IMR-90 (cell line): ENCODE data around the gene TK2. TPM values are rescaled to one million over a fixed set of nuclear protein-coding genes. Genes with fewer than 3 reads are reported as not detected.

ENCODE experiments used
- ATAC-seq: fragments of 200-7000 bp; cut with Tn5 transposase; 2 replicates; pipeline ENCODE4 v1.9.1; 2020; ENCODE audit warnings: low read depth, mild to moderate bottlenecking, moderate library complexity
- BruUV-seq: library from RNA; stranded (reverse); fragments of 400-500 nt; replicated peaks from 2 replicates; lab custom pipeline; 2021; lab: Mats Ljungman, UMichigan
- CTCF ChIA-PET: fragments of 300-600 bp; formaldehyde crosslinking; extraction: SDS; loops from one replicate; lab custom pipeline; 2021; ENCODE audit warnings: antibody characterized with exemption; lab: Yijun Ruan, JAX
- POLR2A ChIA-PET: fragments of 300-600 bp; sonication (Branson Sonifier 250); formaldehyde crosslinking; loops from one replicate; lab custom pipeline; 2022; ENCODE audit warnings: antibody characterized with exemption; ENCODE audit not compliant: unreplicated experiment; lab: Charles Lee
- DNase-seq: peaks from one replicate; pipeline ENCODE4 v3.0.0; 2013
- H2AFZ ChIP-seq: replicated peaks from 2 replicates; pipeline ENCODE3; 2013; ENCODE audit warnings: low read length, mild to moderate bottlenecking; ENCODE audit not compliant: poor library complexity
- H2AK5ac ChIP-seq: 2 replicates; pipeline ENCODE4 v1.6.1; 2013; ENCODE audit warnings: low read depth, low read length, inconsistent platforms
- H2AK9ac ChIP-seq: replicated peaks from 2 replicates; pipeline ENCODE3; 2013; ENCODE audit warnings: mild to moderate bottlenecking, low read depth, low read length, moderate library complexity; ENCODE audit not compliant: poor library complexity
- H2BK120ac ChIP-seq: 2 replicates; pipeline ENCODE4 v1.6.1; 2013; ENCODE audit warnings: low read depth, low read length, inconsistent platforms
- H2BK15ac ChIP-seq: 3 replicates; pipeline ENCODE4 v1.6.1; 2013; ENCODE audit warnings: low read depth, low read length, inconsistent platforms
- H2BK20ac ChIP-seq: 2 replicates; pipeline ENCODE4 v1.6.1; 2013; ENCODE audit warnings: low read depth, mild to moderate bottlenecking, inconsistent platforms, low read length, moderate library complexity
- H2BK5ac ChIP-seq: 2 replicates; pipeline ENCODE4 v1.6.1; 2013; ENCODE audit warnings: mild to moderate bottlenecking, low read depth, low read length, inconsistent platforms; ENCODE audit not compliant: poor library complexity, severe bottlenecking
- H3K14ac ChIP-seq: replicated peaks from 2 replicates; pipeline ENCODE4 v1.6.1; 2013; ENCODE audit warnings: low read depth, low read length, inconsistent platforms
- H3K18ac ChIP-seq: 2 replicates; pipeline ENCODE4 v1.6.1; 2013; ENCODE audit warnings: low read depth, low read length, control low read depth
- H3K23ac ChIP-seq: 2 replicates; pipeline ENCODE4 v1.6.1; 2013; ENCODE audit warnings: low read depth, low read length, inconsistent platforms
- H3K27ac ChIP-seq: 2 replicates; pipeline ENCODE4 v1.5.1; 2013; ENCODE audit warnings: mild to moderate bottlenecking, control low read depth, low read length; ENCODE audit not compliant: insufficient read depth
- H3K27me3 ChIP-seq: 2 replicates; pipeline ENCODE4 v1.6.1; 2013; ENCODE audit warnings: low read length; ENCODE audit not compliant: control insufficient read depth, insufficient read depth
- H3K36me3 ChIP-seq: 2 replicates; pipeline ENCODE4 v1.6.1; 2013; ENCODE audit warnings: low read length, mixed read lengths; ENCODE audit not compliant: control insufficient read depth, insufficient read depth
- H3K4ac ChIP-seq: 2 replicates; pipeline ENCODE4 v1.6.1; 2013; ENCODE audit warnings: low read depth, low read length, inconsistent platforms
- H3K4me1 ChIP-seq: 2 replicates; pipeline ENCODE4 v1.6.1; 2013; ENCODE audit warnings: low read length, mixed read lengths; ENCODE audit not compliant: control insufficient read depth, insufficient read depth
- H3K4me2 ChIP-seq: 2 replicates; pipeline ENCODE4 v1.6.1; 2013; ENCODE audit warnings: low read depth, mild to moderate bottlenecking, control low read depth, low read length, moderate library complexity
- H3K4me3 ChIP-seq: 2 replicates; pipeline ENCODE4 v1.5.1; 2013; ENCODE audit warnings: low read depth, mild to moderate bottlenecking, control low read depth, low read length, moderate library complexity; ENCODE audit not compliant: insufficient read depth
- H3K56ac ChIP-seq: 2 replicates; pipeline ENCODE4 v1.6.1; 2013; ENCODE audit warnings: low read length, inconsistent platforms; ENCODE audit not compliant: insufficient read depth; ENCODE audit errors: extremely low read depth
- H3K79me1 ChIP-seq, 2 experiments: 2 replicates each; pipeline ENCODE4 v1.6.1; 2013; ENCODE audit warnings: low read length in 2 of 2, inconsistent platforms in 1 of 2, low read depth in 1 of 2
- H3K9ac ChIP-seq: 2 replicates; pipeline ENCODE4 v1.6.1; 2013; ENCODE audit warnings: low read depth, low read length, control low read depth
- H3K9me1 ChIP-seq: 2 replicates; pipeline ENCODE4 v1.6.1; 2013; ENCODE audit warnings: low read length, inconsistent platforms; ENCODE audit not compliant: insufficient read depth
- H3K9me3 ChIP-seq: 2 replicates; pipeline ENCODE4 v1.6.1; 2013; ENCODE audit warnings: low read length; ENCODE audit not compliant: control insufficient read depth, insufficient read depth
- H4K20me1 ChIP-seq: 2 replicates; pipeline ENCODE4 v1.6.1; 2013; ENCODE audit warnings: low read length, inconsistent platforms; ENCODE audit not compliant: insufficient read depth
- H4K5ac ChIP-seq: 2 replicates; pipeline ENCODE4 v1.6.1; 2013; ENCODE audit warnings: mild to moderate bottlenecking, low read depth, low read length, control low read depth
- H4K8ac ChIP-seq, 2 experiments: 2 replicates each; pipeline ENCODE4 v1.6.1; 2013; ENCODE audit warnings: low read depth in 2 of 2, low read length in 2 of 2, control low read depth in 1 of 2, inconsistent platforms in 1 of 2
- H4K91ac ChIP-seq: 2 replicates; pipeline ENCODE4 v1.6.1; 2013; ENCODE audit warnings: low read depth, low read length, inconsistent platforms; ENCODE audit not compliant: insufficient read depth
- BHLHE40 ChIP-seq: fragments of 150-350 bp; IDR thresholded peaks from 2 replicates; pipeline ENCODE4 v1.6.1; 2016; ENCODE audit warnings: mild to moderate bottlenecking, low read depth, low read length
- FOS ChIP-seq: fragments of 150-350 bp; IDR thresholded peaks from 2 replicates; pipeline ENCODE4 v1.6.1; 2016; ENCODE audit warnings: low read depth, low read length
- MXI1 ChIP-seq: IDR thresholded peaks from 2 replicates; pipeline ENCODE4 v1.6.1; 2012; ENCODE audit warnings: low read depth, mild to moderate bottlenecking, low read length, moderate library complexity, borderline replicate concordance
- POLR2A ChIP-seq: IDR thresholded peaks from 2 replicates; pipeline ENCODE4 v1.6.1; 2012; ENCODE audit warnings: mild to moderate bottlenecking, low read depth, low read length
- RAD21 ChIP-seq: IDR thresholded peaks from 2 replicates; pipeline ENCODE4 v1.6.1; 2012; ENCODE audit warnings: low read length, improper control_type of control experiment
- RCOR1 ChIP-seq: IDR thresholded peaks from 2 replicates; pipeline ENCODE4 v1.6.1; 2012; ENCODE audit warnings: mild to moderate bottlenecking, low read length, improper control_type of control experiment; ENCODE audit not compliant: insufficient replicate concordance
- SMC3 ChIP-seq: fragments of 150-350 bp; IDR thresholded peaks from 2 replicates; pipeline ENCODE4 v1.6.1; 2016; ENCODE audit warnings: low read depth, mild to moderate bottlenecking, antibody characterized with exemption, low read length, moderate library complexity
- whole genome bisulfite sequencing, 2 experiments: methylation state at CpG; one replicate each; pipeline versions ENCODE4 v1.1.5 to v1.1.7; 2013; ENCODE audit warnings: missing lambda C conversion rate in 2 of 2; ENCODE audit not compliant: insufficient read length in 1 of 2; ENCODE audit errors: extremely low coverage in 2 of 2; 5-methylcytosine and 5-hydroxymethylcytosine counted together
- dilution Hi-C: fragments of 300-500 bp; cut with HindIII; formaldehyde crosslinking; loops from one replicate; pipeline ENCODE4 v1.14.3; 2018; ENCODE audit warnings: low sequenced_read_pairs; ENCODE audit not compliant: unreplicated experiment
- in situ Hi-C: fragments of 300-500 bp; cut with MboI; formaldehyde crosslinking; loops from 3 replicates; pipeline ENCODE4 v1.14.3; 2019; ENCODE audit warnings: low sequenced_read_pairs, inconsistent platforms, mixed read lengths
- intact Hi-C: fragments of 100-400 bp; cut with micrococcal nuclease; formaldehyde crosslinking; loops from 2 replicates; pipeline ENCODE4 v1.10.0; 2022
- polyA plus RNA-seq, 3 experiments: library from polyadenylated mRNA; depleted of rRNA; stranded (reverse); fragments of >200 nt; gene quantifications; 2 replicates each; pipeline ENCODE4 v1.2.3, GENCODE V29; 2012; ENCODE audit warnings: low replicate concordance in 1 of 3
- total RNA-seq: library from RNA; depleted of rRNA; stranded (reverse); fragments of >200 nt; gene quantifications from 2 replicates; pipeline ENCODE4 v1.2.3, GENCODE V29; 2012
- TF ChIP-seq, protein P1 (sequence below): fragments of 150-350 bp; IDR thresholded peaks from 2 replicates; pipeline ENCODE4 v1.6.1; 2017; ENCODE audit warnings: mild to moderate bottlenecking, antibody characterized with exemption, low read length, low read depth

The TK2 gene
- total and polyA plus RNA-seq, 2 of the 4 experiments (the other 2 are of a cell fraction), result 14.7 to 16.5 TPM

DNA sequence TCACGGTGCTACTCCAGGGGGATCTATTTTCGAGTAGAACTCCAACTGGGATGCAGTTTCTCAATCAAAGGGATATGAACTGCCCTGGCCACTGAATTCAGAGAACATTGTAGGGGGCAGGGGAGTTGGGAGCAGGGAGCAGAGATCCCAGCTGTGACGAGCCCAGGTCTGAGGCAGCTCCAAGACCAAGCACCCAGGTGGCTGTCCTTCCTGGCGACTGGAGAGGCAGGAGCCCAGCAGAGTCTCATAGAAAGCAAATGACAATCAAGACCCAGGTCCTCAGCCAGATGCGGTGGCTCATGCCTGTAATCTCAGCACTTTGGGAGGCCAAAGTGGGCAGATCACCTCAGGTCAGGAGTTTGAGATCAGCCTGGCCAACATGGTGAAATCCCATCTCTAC, 60.1 kb downstream of the TK2 start:
- H3K4me1 ChIP-seq, result peaks cover 11% of the 10 kb centered on the region; the same call in 1 of the 2 replicates
- dilution Hi-C loops (no loop called here), in situ Hi-C loops (loop anchor here (5.0 kb wide), 1 partner anchor 83 kb away; no protein-coding TSS in a partner anchor), intact Hi-C loops (no loop called here)
- no peak overlapping the region for H3K14ac ChIP-seq
- TF ChIP-seq BHLHE40 (no peak), SMC3 (no peak), POLR2A (no peak), FOS (no peak), RCOR1 (no peak), RAD21 (no peak), MXI1 (no peak)
- TF ChIP-seq, protein P1, sequence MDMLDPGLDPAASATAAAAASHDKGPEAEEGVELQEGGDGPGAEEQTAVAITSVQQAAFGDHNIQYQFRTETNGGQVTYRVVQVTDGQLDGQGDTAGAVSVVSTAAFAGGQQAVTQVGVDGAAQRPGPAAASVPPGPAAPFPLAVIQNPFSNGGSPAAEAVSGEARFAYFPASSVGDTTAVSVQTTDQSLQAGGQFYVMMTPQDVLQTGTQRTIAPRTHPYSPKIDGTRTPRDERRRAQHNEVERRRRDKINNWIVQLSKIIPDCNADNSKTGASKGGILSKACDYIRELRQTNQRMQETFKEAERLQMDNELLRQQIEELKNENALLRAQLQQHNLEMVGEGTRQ, result no peak
- H2AFZ ChIP-seq, result no peak overlapping the region
- H3K27me3 ChIP-seq, result no peaks in the 10 kb centered on the region
- no peak overlapping the region; the same call in 1 of the 2 replicates for H2AK5ac ChIP-seq
- H2BK15ac ChIP-seq, result no peak overlapping the region
- no peak overlapping the region for H3K18ac ChIP-seq
- no peak overlapping the region for H3K4ac ChIP-seq
- no TSS peak for BruUV-seq
- no peak overlapping the region for H4K8ac ChIP-seq
- H4K20me1 ChIP-seq, result no peaks in the 10 kb centered on the region
- no peak overlapping the region for H3K9ac ChIP-seq
- ChIA-PET CTCF (no interaction called here), POLR2A (no interaction called here)
- no peaks in the 10 kb centered on the region for H3K36me3 ChIP-seq
- no peak overlapping the region for H2BK20ac ChIP-seq
- 0 out of 2 replicates have a peak, but pooled peaks cover 3% of the 10 kb centered on the region for H3K9me1 ChIP-seq
- H4K5ac ChIP-seq, result no peak overlapping the region
- DNase-seq (no peak), ATAC-seq (no peak)
- H2BK120ac ChIP-seq, result no peak overlapping the region
- H3K4me3 ChIP-seq, result no peak overlapping the region
- H3K27ac ChIP-seq, result no peak overlapping the region
- 0 out of 2 replicates have a peak, but pooled peaks cover 3% of the 10 kb centered on the region for H3K9me3 ChIP-seq
- H4K91ac ChIP-seq, result no peak overlapping the region
- H2BK5ac ChIP-seq, result no peak overlapping the region
- WGBS, 2 experiments, result 67% methylated on average over 1 of the region's 5 CpGs; no CpG with 5 or more reads in 1 of the 2 experiments
- H3K79me1 ChIP-seq, result no peaks in the 10 kb centered on the region
- no peak overlapping the region for H3K56ac ChIP-seq
- no peak overlapping the region for H3K23ac ChIP-seq
- H2AK9ac ChIP-seq, result no peak overlapping the region
- H3K4me2 ChIP-seq, result no peak overlapping the region
